Activated effector memory CD4-positive, alpha-beta T cell treated with anti-CD3 and anti-CD28 coated beads, Interleukin-2, amount 50 U/mL, for 16 hours (primary cell): ENCODE data around the gene SPTSSA.
"Not testable (repeated sequence)": the region's sequence is repeated elsewhere in the genome, so short reads cannot be mapped to it uniquely, and the experiment has no call there.

Experiments used
- DNase-seq: peaks from one replicate; pipeline ENCODE4 v3.0.0-alpha.2; 2020

The SPTSSA gene

GRCh38 chr14:34425095-34425851, 36.8 kb downstream of the SPTSSA start:
- no peak for DNase-seq

- no peak for DNase-seq
Observed at GRCh38 chr14:34424488-34424887, 37.6 kb downstream of the SPTSSA start.

GRCh38 chr14:34423445-34423844, 38.6 kb downstream of the SPTSSA start:
- DNase-seq: no peak

- DNase-seq: no peak
Observed at GRCh38 chr14:34420547-34421150, 41.4 kb downstream of the SPTSSA start.

- no peak for DNase-seq
Observed at GRCh38 chr14:34409721-34410120, 52.3 kb downstream of the SPTSSA start.

- DNase-seq: no peak
Observed at GRCh38 chr14:34407951-34408350, 54.1 kb downstream of the SPTSSA start.

- DNase-seq: no peak
Observed at GRCh38 chr14:34404416-34404815, 57.6 kb downstream of the SPTSSA start.

- DNase-seq: no peak
Observed at GRCh38 chr14:34403646-34404045, 58.4 kb downstream of the SPTSSA start.

GRCh38 chr14:34398024-34398423, 64.0 kb downstream of the SPTSSA start:
- no peak for DNase-seq

- no peak for DNase-seq
Observed at GRCh38 chr14:34387974-34388516, 74.0 kb downstream of the SPTSSA start.

GRCh38 chr14:34386865-34387485, 75.1 kb downstream of the SPTSSA start:
- DNase-seq: no peak

- not testable (repeated sequence) for DNase-seq
Observed at GRCh38 chr14:34385881-34386280, 76.2 kb downstream of the SPTSSA start.

- no peak for DNase-seq
Observed at GRCh38 chr14:34383839-34384238, 78.2 kb downstream of the SPTSSA start.
